Activated T-cell treated with anti-CD3 and anti-CD28 coated beads, Interleukin-2, amount 50 U/mL, for 72 hours (primary cell): Measurements from ENCODE around the gene CHL1. TPM values are rescaled to one million over a fixed set of nuclear protein-coding genes. Genes with fewer than 3 reads are reported as not detected.

Source experiments
- ATAC-seq, 2 donors: fragments of 150-1000 bp; cut with Tn5 transposase; replicated peaks in 1 of 2; 2 replicates each; pipeline ENCODE4 v1.10.0; 2021; ENCODE audit warnings: moderate library complexity in 2 of 2, mild to moderate bottlenecking in 1 of 2
- DNase-seq, 2 donors: peaks; one replicate each; pipeline ENCODE4 v3.0.0; 2021 to 2022; ENCODE audit warnings: mixed read lengths in 1 of 2
- H3K27ac Mint-ChIP-seq: one replicate; pipeline ENCODE4 v1.8.0; 2022; ENCODE audit warnings: mild to moderate bottlenecking, moderate library complexity, mixed read lengths
- H3K27me3 Mint-ChIP-seq: one replicate; pipeline ENCODE4 v1.8.0; 2022; ENCODE audit warnings: low read depth, mixed read lengths
- H3K36me3 Mint-ChIP-seq, 2 donors: one replicate each; pipeline ENCODE4 v1.8.0; 2022; ENCODE audit warnings: mixed read lengths in 2 of 2, mild to moderate bottlenecking in 1 of 2; ENCODE audit not compliant: insufficient read depth in 2 of 2
- H3K4me1 Mint-ChIP-seq: one replicate; pipeline ENCODE4 v1.8.0; 2022; ENCODE audit warnings: low read depth, mixed read lengths
- H3K4me3 Mint-ChIP-seq, 2 donors: one replicate each; pipeline ENCODE4 v1.8.0; 2022; ENCODE audit warnings: mild to moderate bottlenecking in 2 of 2, mixed read lengths in 2 of 2, moderate library complexity in 2 of 2
- H3K9me3 Mint-ChIP-seq, 2 donors: one replicate each; pipeline ENCODE4 v1.8.0; 2022; ENCODE audit warnings: mixed read lengths in 2 of 2
- total RNA-seq, 2 donors: library from RNA; stranded (reverse); gene quantifications; one replicate each; pipeline ENCODE4 v1.2.3, GENCODE V29; 2022

Gene CHL1
- total RNA-seq, 2 donors from 2014 or later = not detected

DNA sequence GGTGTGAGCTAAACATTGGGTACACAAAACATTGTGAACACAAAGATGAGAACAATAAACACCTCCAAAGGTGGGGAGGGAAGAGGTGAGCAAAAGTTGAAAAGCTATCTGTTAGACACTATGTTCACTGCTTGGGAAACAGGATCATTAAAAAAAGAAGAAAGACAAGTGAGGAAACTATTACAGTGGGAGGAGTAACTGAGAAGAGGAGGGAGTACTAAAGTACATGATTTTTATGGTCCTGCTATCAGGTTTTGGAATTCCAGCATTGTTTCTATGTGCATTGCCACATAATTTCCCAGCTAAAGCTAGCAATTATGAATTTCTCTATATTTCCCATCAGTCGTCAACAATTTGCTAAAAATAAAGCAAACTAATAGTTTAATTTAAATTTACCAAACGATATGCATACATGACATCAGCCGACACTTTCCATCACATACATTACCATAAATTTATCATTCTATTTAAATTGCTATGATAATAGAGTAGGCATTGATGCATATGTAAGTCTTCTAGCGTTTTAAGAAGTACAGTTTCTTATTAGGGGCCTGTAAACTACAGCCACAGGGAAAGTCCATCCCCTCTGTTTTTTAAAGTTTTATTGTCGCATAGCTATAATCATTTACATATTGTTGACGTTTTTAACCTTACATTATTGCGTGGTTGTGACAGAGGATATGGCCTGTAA, 221.8 kb downstream of the CHL1 start:
- DNase-seq = no peak
- Mint-ChIP-seq H3K27me3 (no peaks in the 10 kb centered on the region), H3K4me1 (no peaks in the 10 kb centered on the region), H3K4me3 (no peak overlapping the region), H3K36me3 (no peaks in the 10 kb centered on the region), H3K9me3 (no peaks in the 10 kb centered on the region), H3K27ac (no peak overlapping the region)
- no peak for ATAC-seq

GRCh38 chr3:420584-420983, 224.0 kb downstream of the CHL1 start:
- DNase-seq = no peak
- no peak overlapping the region for H3K27ac Mint-ChIP-seq
- no peak overlapping the region for H3K4me3 Mint-ChIP-seq
- H3K36me3 Mint-ChIP-seq = no peaks in the 10 kb centered on the region
- no peaks in the 10 kb centered on the region for H3K4me1 Mint-ChIP-seq
- peaks cover 0 to 2% of the 10 kb centered on the region in 2 donors for H3K9me3 Mint-ChIP-seq
- ATAC-seq = no peak
- no peaks in the 10 kb centered on the region for H3K27me3 Mint-ChIP-seq

- H3K27me3 Mint-ChIP-seq = no peaks in the 10 kb centered on the region
- peaks cover 0 to 2% of the 10 kb centered on the region in 2 donors for H3K9me3 Mint-ChIP-seq
- ATAC-seq (no peak), DNase-seq (no peak)
- H3K27ac Mint-ChIP-seq = no peak overlapping the region
- no peak overlapping the region for H3K4me3 Mint-ChIP-seq
- no peaks in the 10 kb centered on the region for H3K4me1 Mint-ChIP-seq
- H3K36me3 Mint-ChIP-seq = no peaks in the 10 kb centered on the region
These were observed 228.5 kb downstream of the CHL1 start for GRCh38 chr3:425079-425478.

DNA sequence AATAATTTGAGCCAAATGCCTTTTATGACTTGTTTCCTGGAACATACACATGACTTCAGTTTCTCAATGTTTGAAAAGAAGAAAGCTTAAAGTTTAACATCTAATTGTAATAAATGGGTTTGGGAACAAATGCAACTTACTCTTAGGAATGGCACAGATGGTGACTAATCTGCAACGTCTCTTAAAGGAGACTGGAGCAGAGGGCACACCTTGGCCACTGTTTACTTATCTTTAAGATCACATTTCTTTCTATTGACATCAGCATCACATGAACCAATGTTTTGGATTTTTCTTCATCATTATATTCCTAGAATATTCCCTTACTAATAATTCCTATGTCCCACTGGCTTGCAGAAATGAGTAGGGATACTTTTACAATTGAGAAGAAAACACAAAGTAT, 229.5 kb downstream of the CHL1 start:
- no peaks in the 10 kb centered on the region for H3K27me3 Mint-ChIP-seq
- H3K4me1 Mint-ChIP-seq = no peaks in the 10 kb centered on the region
- DNase-seq (no peak), ATAC-seq (no peak)
- H3K9me3 Mint-ChIP-seq = peaks cover 0 to 2% of the 10 kb centered on the region in 2 donors
- no peak overlapping the region for H3K27ac Mint-ChIP-seq
- no peak overlapping the region for H3K4me3 Mint-ChIP-seq
- H3K36me3 Mint-ChIP-seq = no peaks in the 10 kb centered on the region

GRCh38 chr3:427128-427527, 230.6 kb downstream of the CHL1 start:
- DNase-seq (no peak), ATAC-seq (no peak)
- Mint-ChIP-seq H3K4me3 (no peak overlapping the region), H3K4me1 (no peaks in the 10 kb centered on the region), H3K27ac (no peak overlapping the region), H3K9me3 (peaks cover 0 to 2% of the 10 kb centered on the region in 2 donors), H3K36me3 (no peaks in the 10 kb centered on the region), H3K27me3 (no peaks in the 10 kb centered on the region)

GRCh38 chr3:430186-430585, 233.6 kb downstream of the CHL1 start:
- Mint-ChIP-seq H3K27me3 (no peaks in the 10 kb centered on the region), H3K9me3 (peaks cover 0 to 2% of the 10 kb centered on the region in 2 donors), H3K27ac (no peak overlapping the region), H3K36me3 (no peaks in the 10 kb centered on the region), H3K4me3 (no peak overlapping the region), H3K4me1 (no peaks in the 10 kb centered on the region)
- DNase-seq = no peak
- ATAC-seq = no peak

GRCh38 chr3:435161-435560, 238.6 kb downstream of the CHL1 start:
- Mint-ChIP-seq H3K4me3 (no peak overlapping the region), H3K36me3 (no peaks in the 10 kb centered on the region), H3K27ac (no peak overlapping the region), H3K4me1 (no peaks in the 10 kb centered on the region), H3K9me3 (peaks cover 3 to 6% of the 10 kb centered on the region in 2 donors), H3K27me3 (no peaks in the 10 kb centered on the region)
- DNase-seq (no peak), ATAC-seq (no peak)

- DNase-seq = no peak
- Mint-ChIP-seq H3K36me3 (no peaks in the 10 kb centered on the region), H3K27ac (no peak overlapping the region), H3K4me1 (no peaks in the 10 kb centered on the region), H3K4me3 (no peak overlapping the region), H3K27me3 (no peaks in the 10 kb centered on the region), H3K9me3 (peaks cover 3 to 6% of the 10 kb centered on the region in 2 donors)
- ATAC-seq = no peak
These were observed 239.5 kb downstream of the CHL1 start for GRCh38 chr3:436053-436452.

DNA sequence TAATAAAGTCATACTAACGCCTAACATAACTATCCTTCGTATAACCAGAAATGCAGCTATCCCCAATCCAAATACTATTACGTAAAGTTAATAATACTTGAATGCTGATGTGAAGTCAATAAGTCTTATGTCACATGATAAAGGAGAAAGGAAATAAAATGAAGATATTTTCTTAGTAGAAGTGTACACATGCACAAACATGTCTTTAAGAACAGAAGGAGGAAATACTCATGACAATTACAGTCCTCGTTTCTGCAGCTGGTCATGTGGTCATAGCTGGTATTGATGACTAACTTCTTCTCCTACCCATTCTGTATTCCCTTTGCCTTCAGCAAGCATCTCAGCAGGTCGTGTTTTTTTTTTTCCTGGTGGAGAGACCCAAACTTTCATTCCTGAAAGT, 244.3 kb downstream of the CHL1 start:
- Mint-ChIP-seq H3K27ac (no peak overlapping the region), H3K36me3 (no peaks in the 10 kb centered on the region), H3K4me3 (no peak overlapping the region), H3K27me3 (no peaks in the 10 kb centered on the region), H3K4me1 (no peaks in the 10 kb centered on the region), H3K9me3 (peaks cover 2 to 7% of the 10 kb centered on the region in 2 donors)
- DNase-seq = no peak
- no peak for ATAC-seq

DNA sequence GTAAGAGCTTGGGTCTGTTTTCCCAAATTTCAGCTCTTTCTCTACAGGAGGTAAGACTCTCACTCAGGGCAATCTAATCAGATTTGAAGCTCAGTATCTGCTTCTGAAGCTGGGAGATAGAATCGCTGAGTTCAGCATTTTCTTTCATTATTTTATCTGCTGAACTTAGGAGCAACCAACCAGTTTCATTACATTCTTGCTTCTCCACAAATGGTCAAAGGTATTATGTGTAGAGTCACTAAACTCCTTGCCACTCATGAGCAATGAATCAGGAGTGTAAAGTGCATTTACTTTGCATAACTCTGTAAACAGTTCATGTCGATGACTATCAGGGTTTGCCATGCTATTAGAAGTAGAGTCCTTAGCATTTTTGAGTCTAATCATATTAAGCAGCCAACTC, 249.4 kb downstream of the CHL1 start:
- Mint-ChIP-seq H3K4me3 (no peak overlapping the region), H3K9me3 (peaks cover 4 to 5% of the 10 kb centered on the region in 2 donors), H3K36me3 (no peaks in the 10 kb centered on the region), H3K27ac (no peak overlapping the region), H3K4me1 (no peaks in the 10 kb centered on the region), H3K27me3 (no peaks in the 10 kb centered on the region)
- ATAC-seq = no peak
- no peak for DNase-seq

DNA sequence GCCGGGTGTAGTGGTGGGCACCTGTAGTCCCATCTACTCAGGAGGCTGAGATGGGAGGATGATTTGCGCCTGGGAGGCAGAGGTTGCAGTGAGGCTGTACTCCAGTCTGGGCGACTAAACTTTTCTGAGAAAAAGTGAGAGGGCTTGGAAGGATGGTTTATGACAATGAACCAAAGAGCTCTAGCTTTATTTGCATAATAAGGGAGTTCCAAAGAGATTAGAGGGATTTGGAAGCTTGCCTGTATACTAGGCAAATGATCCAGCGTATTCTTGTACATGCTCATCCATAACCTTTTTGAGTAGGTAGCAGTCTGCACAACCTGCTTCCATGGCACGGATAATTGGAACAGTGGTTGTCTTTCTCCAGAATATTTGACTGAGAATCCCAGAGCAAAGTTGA, 251.1 kb downstream of the CHL1 start:
- Mint-ChIP-seq H3K27me3 (no peaks in the 10 kb centered on the region), H3K27ac (no peak overlapping the region), H3K36me3 (no peaks in the 10 kb centered on the region), H3K9me3 (peaks cover 4 to 5% of the 10 kb centered on the region in 2 donors), H3K4me1 (no peaks in the 10 kb centered on the region), H3K4me3 (no peak overlapping the region)
- DNase-seq = no peak
- ATAC-seq = no peak

DNA sequence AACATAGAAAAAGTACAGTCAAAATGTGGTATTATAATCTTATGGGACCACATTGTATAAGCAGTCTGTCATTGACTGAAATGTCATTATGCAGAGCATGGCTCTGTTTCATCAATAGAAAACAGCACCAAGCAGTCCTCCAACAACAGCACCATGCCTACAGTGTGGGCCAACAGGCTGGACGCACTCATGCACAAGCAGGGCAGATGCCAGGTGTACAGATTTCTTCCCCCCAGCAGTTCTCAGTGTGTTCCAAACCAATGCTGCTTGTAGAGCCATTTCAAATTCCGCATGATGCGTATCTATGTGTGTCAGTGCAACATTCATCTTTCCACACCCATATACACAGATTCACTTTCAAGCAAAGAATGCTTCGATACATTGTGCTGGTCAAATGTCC, 253.1 kb downstream of the CHL1 start:
- no peak overlapping the region for H3K4me3 Mint-ChIP-seq
- no peaks in the 10 kb centered on the region for H3K27me3 Mint-ChIP-seq
- peaks cover 5 to 6% of the 10 kb centered on the region in 2 donors for H3K9me3 Mint-ChIP-seq
- H3K27ac Mint-ChIP-seq = no peak overlapping the region
- H3K4me1 Mint-ChIP-seq = no peaks in the 10 kb centered on the region
- no peaks in the 10 kb centered on the region for H3K36me3 Mint-ChIP-seq
- ATAC-seq (no peak), DNase-seq (no peak)

DNA sequence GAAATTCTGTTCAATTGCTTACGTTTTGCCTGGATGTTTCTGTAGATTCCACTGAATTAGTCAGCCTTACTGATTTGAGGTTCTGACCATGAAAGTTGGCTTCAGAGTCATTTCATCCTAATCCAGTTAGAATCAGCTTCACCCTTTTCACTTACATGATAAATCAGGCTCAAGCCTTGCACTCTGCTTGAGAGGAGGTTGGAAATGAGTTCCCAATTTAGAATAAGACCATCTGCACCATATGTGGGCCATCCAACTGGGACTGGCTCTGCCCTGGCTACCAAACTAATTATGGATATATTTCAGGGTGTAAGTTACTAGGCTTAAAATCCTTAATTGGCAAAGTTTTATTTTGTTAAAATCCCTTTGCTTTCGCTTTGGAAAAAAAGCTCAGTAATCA, 255.7 kb downstream of the CHL1 start:
- Mint-ChIP-seq H3K4me1 (no peaks in the 10 kb centered on the region), H3K4me3 (no peak overlapping the region), H3K27ac (no peak overlapping the region), H3K9me3 (peaks cover 5% of the 10 kb centered on the region in 2 donors), H3K27me3 (no peaks in the 10 kb centered on the region), H3K36me3 (no peaks in the 10 kb centered on the region)
- ATAC-seq (no peak), DNase-seq (no peak)

GRCh38 chr3:453106-453505, 256.5 kb downstream of the CHL1 start:
- ATAC-seq = no peak
- H3K4me3 Mint-ChIP-seq = no peak overlapping the region

More at GRCh38 chr3:453106-453505, 256.5 kb downstream of the CHL1 start:
- Mint-ChIP-seq H3K9me3 (peaks cover 2 to 5% of the 10 kb centered on the region in 2 donors), H3K27ac (no peak overlapping the region), H3K4me1 (no peaks in the 10 kb centered on the region), H3K36me3 (no peaks in the 10 kb centered on the region), H3K27me3 (no peaks in the 10 kb centered on the region)
- DNase-seq = no peak
